ENCODE measurements around the gene LPP.

- TF ChIP-seq CTCF (IDR thresholded peaks at IDR 0.05): no peak
- no peak for TF ChIP-seq POLR2A (IDR thresholded peaks at IDR 0.05; ENCODE audit: low read depth)
- no peak for TF ChIP-seq POLR2AphosphoS5 (IDR thresholded peaks at IDR 0.05)
Observed at GRCh38 chr3:188580659-188581058, 426.7 kb downstream of the LPP start.
